HUES48 (cell line): ENCODE results near the gene DLEU7.

Experiments used
- H3K27ac ChIP-seq: one replicate; pipeline ENCODE4 v1.7.0; 2013; ENCODE audit warnings: low read depth, low read length, inconsistent platforms
- H3K27me3 ChIP-seq: 2 replicates; pipeline ENCODE4 v1.6.1; 2013; ENCODE audit warnings: mild to moderate bottlenecking, low read length; ENCODE audit not compliant: control insufficient read depth, insufficient read depth
- H3K36me3 ChIP-seq: 2 replicates; pipeline ENCODE4 v1.6.1; 2013; ENCODE audit warnings: low read length; ENCODE audit not compliant: control insufficient read depth, insufficient read depth
- H3K4me1 ChIP-seq: 2 replicates; pipeline ENCODE4 v1.6.1; 2013; ENCODE audit warnings: mild to moderate bottlenecking, low read length; ENCODE audit not compliant: control insufficient read depth, insufficient read depth
- H3K4me3 ChIP-seq: 2 replicates; pipeline ENCODE4 v1.5.1; 2013; ENCODE audit warnings: mild to moderate bottlenecking, low read depth, low read length
- H3K9ac ChIP-seq: 2 replicates; pipeline ENCODE4 v1.6.1; 2013; ENCODE audit warnings: mild to moderate bottlenecking, low read depth, low read length, moderate library complexity
- H3K9me3 ChIP-seq: 2 replicates; pipeline ENCODE4 v1.6.1; 2013; ENCODE audit warnings: low read length; ENCODE audit not compliant: control insufficient read depth, insufficient read depth

DLEU7 gene

DNA sequence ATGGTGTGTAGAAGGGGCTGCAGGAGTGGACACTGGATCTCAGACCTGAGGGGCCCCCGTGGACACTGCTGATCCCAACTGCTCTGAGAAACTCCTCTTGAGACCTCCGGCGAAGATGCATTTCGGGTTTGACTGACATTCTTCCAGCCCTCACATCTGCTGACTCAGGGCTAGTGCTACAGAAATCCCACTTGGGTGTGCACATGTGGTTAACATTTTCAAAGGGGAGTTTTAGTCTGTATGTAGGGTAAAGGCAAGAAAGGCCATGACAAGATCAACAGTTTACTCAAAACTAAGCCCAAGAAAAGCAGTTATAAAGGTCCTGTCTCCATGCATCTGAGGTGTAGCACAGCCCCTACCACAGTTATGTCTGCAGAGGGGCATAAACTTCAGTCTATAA is 31.2 kb downstream of the DLEU7 start:
- no peaks in the 10 kb centered on the region for H3K27me3 ChIP-seq
- no peak overlapping the region for H3K27ac ChIP-seq

DNA sequence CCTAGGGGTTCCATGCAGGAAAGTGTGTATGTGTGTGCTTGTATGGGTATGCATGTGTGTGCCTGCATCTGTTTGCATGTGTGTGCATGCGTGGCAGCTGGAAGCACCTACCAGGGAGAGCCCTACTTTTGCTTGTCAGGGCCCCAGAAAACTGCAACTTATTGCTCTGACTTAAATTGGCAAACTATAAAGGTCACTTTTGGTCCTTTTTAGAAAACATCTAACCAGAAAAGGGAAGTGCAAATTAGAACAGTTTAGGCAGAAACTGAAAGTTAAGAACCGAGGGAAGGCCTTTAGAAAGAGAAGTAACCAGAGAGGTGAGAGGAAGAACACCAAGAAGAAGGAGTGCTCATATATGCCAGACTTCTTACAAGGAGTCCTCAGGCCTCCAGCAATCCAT is 32.5 kb downstream of the DLEU7 start:
- Histone ChIP-seq H3K4me3 (no peak overlapping the region), H3K9ac (no peak overlapping the region), H3K36me3 (no peaks in the 10 kb centered on the region), H3K27ac (no peak overlapping the region), H3K4me1 (no peaks in the 10 kb centered on the region), H3K27me3 (no peaks in the 10 kb centered on the region), H3K9me3 (no peaks in the 10 kb centered on the region)

More for the DNA sequence above, 31.2 kb downstream of the DLEU7 start:
- no peak overlapping the region for H3K9ac ChIP-seq
- no peak overlapping the region for H3K4me3 ChIP-seq
- no peaks in the 10 kb centered on the region for H3K4me1 ChIP-seq
- H3K9me3 ChIP-seq = no peaks in the 10 kb centered on the region
- H3K36me3 ChIP-seq = no peaks in the 10 kb centered on the region

DNA sequence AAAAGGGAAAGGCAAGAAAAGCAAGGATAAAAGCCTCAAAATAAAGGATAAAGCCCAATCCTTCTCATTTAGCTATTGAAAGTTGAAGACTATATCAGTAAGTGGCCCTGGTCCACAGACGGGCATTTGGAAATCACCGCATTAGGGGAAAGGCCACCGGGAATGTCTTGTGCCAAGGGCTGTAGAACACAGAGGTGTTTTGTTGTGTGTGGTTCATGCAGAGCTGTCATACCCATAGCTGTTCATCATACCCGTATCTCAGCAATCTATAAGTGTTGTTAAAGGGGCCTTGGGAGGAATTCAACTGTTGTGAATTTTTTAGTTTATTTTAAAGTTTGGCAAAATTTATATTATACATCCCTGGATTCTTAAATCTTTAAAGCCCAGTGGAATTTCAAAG is 33.0 kb downstream of the DLEU7 start:
- Histone ChIP-seq H3K27ac (no peak overlapping the region), H3K9me3 (no peaks in the 10 kb centered on the region), H3K4me3 (no peak overlapping the region)

DNA sequence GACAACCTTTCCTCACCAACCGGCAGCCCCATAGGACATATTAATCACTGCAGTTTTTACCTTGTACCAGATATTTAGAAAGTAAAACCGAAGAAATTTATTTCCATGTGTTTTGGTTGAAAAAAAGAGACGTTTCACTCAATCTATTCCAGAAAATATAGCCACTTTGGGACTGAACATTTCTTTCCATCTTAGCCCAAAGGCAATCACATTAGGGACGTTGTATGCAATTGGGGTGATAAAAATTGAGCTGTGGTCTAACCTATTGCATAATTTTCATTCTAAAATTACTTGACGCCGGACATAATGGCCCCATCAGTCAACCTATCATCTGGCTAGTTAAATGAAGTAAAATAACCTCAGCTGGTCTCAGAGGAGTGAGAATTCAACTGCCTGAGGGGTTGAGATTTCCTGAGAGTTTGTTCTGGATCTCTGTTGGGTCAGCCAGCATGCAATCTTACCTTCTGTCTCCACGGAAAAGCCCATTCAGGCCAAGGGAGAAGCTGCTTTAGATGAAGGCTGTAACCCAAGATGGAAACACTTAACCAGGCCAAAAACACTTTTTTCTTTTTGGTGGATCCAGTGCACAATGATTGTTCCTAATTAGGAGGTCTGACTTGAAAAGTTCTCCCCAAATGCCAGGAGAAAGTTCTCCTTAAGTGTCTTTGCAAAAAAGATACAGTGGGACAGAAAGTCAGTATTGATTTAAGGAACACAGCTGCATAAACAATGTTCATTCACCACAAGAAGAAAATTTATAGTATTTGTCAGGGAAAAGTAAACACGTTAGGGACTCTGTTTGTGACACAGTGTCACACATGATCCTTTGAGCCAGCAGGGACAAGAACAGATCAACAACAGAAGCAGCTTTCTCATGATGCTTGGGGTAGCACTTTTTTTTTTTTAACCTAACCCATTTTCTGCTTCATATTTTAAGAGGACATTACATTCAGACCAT is 34.1 kb downstream of the DLEU7 start:
- no peaks in the 10 kb centered on the region for H3K4me1 ChIP-seq
- H3K36me3 ChIP-seq = no peaks in the 10 kb centered on the region
- no peak overlapping the region for H3K9ac ChIP-seq
- no peak overlapping the region for H3K4me3 ChIP-seq
- H3K27me3 ChIP-seq = no peaks in the 10 kb centered on the region
- H3K27ac ChIP-seq = no peak overlapping the region
- no peaks in the 10 kb centered on the region; the same call in 1 of the 2 replicates for H3K9me3 ChIP-seq

More for the DNA sequence above, 33.0 kb downstream of the DLEU7 start:
- Histone ChIP-seq H3K36me3 (no peaks in the 10 kb centered on the region), H3K9ac (no peak overlapping the region), H3K4me1 (no peaks in the 10 kb centered on the region), H3K27me3 (no peaks in the 10 kb centered on the region)

DNA sequence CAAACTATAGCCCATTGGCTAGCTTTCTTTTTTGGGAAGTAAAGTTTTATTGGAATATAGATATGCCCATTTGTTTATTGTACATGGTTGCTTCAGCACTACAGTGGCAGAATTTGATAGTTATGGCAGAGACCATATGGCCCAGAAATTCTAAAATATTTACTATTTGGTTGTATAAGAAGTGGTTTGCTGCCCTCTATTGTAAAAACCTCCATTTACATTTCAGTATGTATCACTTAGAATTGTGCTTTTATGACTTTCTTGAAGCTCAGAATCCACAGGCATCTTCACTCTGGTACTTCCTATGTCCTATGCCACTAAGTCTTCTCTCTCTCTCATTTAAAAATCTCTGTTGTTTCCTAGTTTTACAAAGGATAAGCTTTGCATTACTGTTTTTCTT is 37.7 kb downstream of the DLEU7 start:
- H3K9me3 ChIP-seq = no peaks in the 10 kb centered on the region; the same call in 1 of the 2 replicates
- H3K4me3 ChIP-seq = no peak overlapping the region
- H3K27ac ChIP-seq = no peak overlapping the region
- H3K36me3 ChIP-seq = no peaks in the 10 kb centered on the region
- no peak overlapping the region for H3K9ac ChIP-seq
- no peaks in the 10 kb centered on the region for H3K27me3 ChIP-seq
- peaks cover 5% of the 10 kb centered on the region for H3K4me1 ChIP-seq

DNA sequence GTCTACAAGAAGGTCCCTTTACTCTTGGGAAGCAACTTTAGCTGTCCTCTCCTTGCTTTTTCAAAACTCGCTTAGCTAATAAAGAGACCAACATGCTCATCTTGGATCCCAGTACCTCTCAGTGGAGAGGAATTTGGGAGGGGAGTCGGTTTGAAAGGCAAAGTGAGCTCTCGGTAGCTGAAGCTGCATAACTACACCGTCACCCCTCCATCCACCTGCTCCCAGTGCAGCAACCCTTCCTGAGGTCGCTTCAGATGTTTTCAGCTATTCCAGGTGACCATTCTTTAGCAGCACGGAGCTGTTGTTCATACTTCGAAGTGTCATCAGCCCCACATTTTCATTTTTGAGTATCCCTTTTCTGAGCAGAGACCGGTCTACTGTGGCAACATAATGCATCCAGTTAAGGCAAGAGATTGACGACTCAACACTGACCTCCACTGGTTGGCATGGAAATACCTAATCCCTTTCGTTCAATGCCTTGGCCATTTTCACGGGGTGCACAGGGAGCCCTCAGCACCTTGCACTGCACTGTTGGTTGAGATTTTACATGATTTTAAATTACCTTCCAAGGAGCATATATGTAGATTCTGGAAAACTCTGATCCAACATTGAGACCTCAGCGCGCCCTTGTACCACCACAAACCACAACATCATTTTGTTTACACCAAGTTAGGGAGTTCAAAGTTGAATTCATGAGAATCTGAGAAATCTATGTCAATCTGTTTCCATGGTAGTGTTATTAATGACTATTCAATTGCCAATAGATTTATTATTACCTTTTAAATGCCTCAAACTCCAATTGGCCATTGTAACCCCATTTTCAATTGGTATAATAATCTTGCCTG is 42.2 kb downstream of the DLEU7 start:
- Histone ChIP-seq H3K36me3 (no peaks in the 10 kb centered on the region), H3K9ac (no peak overlapping the region), H3K27me3 (no peaks in the 10 kb centered on the region), H3K9me3 (no peaks in the 10 kb centered on the region; the same call in 1 of the 2 replicates), H3K4me3 (peak overlapping the region; percentile 48), H3K27ac (no peak overlapping the region), H3K4me1 (peaks cover 12% of the 10 kb centered on the region)

DNA sequence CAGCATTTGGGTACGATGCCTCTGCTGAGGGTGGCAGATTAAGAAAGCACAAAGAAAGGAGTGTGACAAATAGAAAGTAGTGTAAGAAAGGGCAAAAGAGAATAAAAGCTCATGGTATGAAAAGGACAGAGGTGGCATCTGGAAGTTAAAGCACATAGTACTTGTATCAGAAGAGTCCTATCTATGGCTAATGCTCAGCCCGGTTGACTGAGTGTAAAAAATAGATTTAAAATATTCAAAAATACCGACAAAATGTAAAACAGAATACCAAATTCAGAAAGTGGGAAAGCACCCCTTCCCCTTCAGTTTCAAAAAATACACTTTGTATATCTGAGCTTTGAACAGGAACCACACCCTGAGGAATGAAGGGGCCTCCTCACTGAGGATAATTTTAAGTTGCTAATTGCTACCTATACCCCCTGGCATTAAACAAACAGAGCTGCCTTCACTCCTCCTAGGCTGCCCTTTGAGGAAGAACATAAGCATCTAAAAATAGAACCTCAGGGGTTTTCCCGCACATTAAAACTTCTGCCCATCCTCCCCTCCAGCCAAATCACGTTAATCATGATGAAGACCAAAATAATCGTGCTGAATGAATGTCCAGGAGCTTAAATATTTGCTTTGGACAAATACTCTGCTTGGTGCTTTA is 43.3 kb downstream of the DLEU7 start:
- Histone ChIP-seq H3K9ac (no peak overlapping the region), H3K36me3 (no peaks in the 10 kb centered on the region), H3K27me3 (no peaks in the 10 kb centered on the region), H3K9me3 (no peaks in the 10 kb centered on the region; the same call in 1 of the 2 replicates), H3K27ac (no peak overlapping the region), H3K4me1 (peaks cover 12% of the 10 kb centered on the region), H3K4me3 (no peak overlapping the region)

DNA sequence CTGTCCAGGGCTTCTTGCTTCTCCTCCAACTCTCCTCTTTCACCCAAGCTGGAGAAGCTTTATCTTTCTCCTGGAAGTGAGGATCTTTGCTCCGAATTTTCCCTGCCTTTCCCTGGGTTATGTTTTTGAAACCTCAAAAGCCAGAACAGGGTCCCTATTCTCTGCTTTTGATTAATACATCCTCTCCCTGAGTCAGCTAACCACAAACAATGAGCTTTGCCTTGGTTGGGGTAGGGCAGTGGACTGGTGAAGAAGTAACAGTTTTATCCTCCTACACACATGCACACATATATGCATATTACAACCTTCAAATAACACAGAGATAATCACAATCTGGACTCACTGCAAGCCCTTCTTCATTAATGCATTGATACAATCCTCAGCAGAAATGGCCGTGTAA is 44.6 kb downstream of the DLEU7 start:
- no peak overlapping the region for H3K9ac ChIP-seq
- H3K4me3 ChIP-seq = no peak overlapping the region
- no peaks in the 10 kb centered on the region for H3K36me3 ChIP-seq
- H3K27ac ChIP-seq = no peak overlapping the region
- no peaks in the 10 kb centered on the region for H3K9me3 ChIP-seq
- peaks cover 12% of the 10 kb centered on the region for H3K4me1 ChIP-seq
- H3K27me3 ChIP-seq = no peaks in the 10 kb centered on the region

DNA sequence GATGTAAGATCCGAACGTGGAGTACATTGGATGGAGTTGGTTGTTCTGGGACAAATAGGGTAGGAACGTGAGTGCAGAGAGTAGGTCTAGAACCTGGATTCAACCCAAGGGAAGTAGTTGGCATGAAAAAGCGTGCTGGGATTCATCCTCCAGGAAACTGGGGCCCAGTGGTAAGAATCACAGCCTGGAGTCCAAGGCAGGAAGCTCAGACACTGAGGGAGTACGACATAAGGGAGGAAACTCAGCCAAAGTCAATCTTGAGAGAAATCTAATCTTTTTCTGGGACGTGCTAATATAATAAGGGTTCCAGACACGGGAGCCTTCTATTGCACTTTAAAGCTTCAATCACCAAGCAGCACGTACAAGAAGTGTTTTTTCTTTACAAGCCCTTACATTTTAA is 46.4 kb downstream of the DLEU7 start:
- Histone ChIP-seq H3K9ac (no peak overlapping the region), H3K9me3 (no peaks in the 10 kb centered on the region), H3K27ac (no peak overlapping the region), H3K4me3 (no peak overlapping the region), H3K4me1 (peaks cover 12% of the 10 kb centered on the region), H3K36me3 (no peaks in the 10 kb centered on the region), H3K27me3 (no peaks in the 10 kb centered on the region)

DNA sequence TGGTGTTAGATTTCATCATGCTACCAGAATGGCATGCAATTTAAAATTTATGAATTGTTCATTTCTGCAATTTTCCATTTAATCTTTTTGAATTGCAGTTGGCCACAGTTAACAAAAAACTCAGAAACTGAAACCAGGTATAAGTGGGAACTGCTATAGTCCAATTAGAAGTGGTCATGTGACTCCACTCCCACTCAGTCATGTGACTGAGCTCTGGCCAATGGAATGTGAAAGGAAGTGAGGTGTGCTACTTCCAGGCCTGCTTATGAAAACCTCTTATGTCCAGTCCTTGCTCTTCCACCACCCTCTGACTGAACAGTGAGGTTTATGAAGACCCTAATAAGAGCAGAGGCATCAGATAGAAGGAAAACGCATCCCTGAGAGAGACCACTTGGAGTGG is 47.0 kb downstream of the DLEU7 start:
- Histone ChIP-seq H3K4me1 (peaks cover 12% of the 10 kb centered on the region), H3K27ac (no peak overlapping the region), H3K36me3 (no peaks in the 10 kb centered on the region), H3K27me3 (no peaks in the 10 kb centered on the region), H3K4me3 (no peak overlapping the region), H3K9ac (no peak overlapping the region), H3K9me3 (no peaks in the 10 kb centered on the region)
